H1 (cell line): ENCODE results near the gene ANKRD53. TPM values are rescaled to one million over a fixed set of nuclear protein-coding genes. Genes with fewer than 3 reads are reported as not detected.

ENCODE experiments used
- CTCF ChIA-PET: fragments of 300-600 bp; sonication (Branson Sonifier 250); formaldehyde crosslinking; loops from one replicate; lab custom pipeline; 2021; ENCODE audit not compliant: partially characterized antibody; lab: Charles Lee
- POLR2A ChIA-PET: fragments of 300-600 bp; sonication (Branson Sonifier 250); formaldehyde crosslinking; loops from one replicate; lab custom pipeline; 2021; ENCODE audit warnings: inconsistent platforms; ENCODE audit not compliant: partially characterized antibody; lab: Charles Lee
- DNase-seq, 2 experiments: peaks; one replicate each; pipeline versions ENCODE4 v3.0.0 to v3.0.0-alpha.2; 2010 to 2022; ENCODE audit warnings: low spot score in 2 of 2, low read depth in 1 of 2, mixed read lengths in 1 of 2
- FAIRE-seq: peaks from 2 replicates; lab custom pipeline; 2011; peaks lifted over from hg19 to GRCh38; lab: Jason Lieb, UNC
- H2AFZ ChIP-seq: 2 replicates; pipeline ENCODE4 v1.8.1; 2012; ENCODE audit warnings: low read length, inconsistent platforms
- H2AK5ac ChIP-seq: 2 replicates; pipeline ENCODE4 v1.6.1; 2013; ENCODE audit warnings: low read depth, low read length
- H2BK120ac ChIP-seq: replicated peaks from 2 replicates; pipeline ENCODE3; 2013; ENCODE audit warnings: low read depth, low read length, inconsistent platforms
- H2BK12ac ChIP-seq: 2 replicates; pipeline ENCODE4 v1.6.1; 2013; ENCODE audit warnings: low read depth, low read length
- H2BK15ac ChIP-seq: 2 replicates; pipeline ENCODE4 v1.6.1; 2013; ENCODE audit warnings: low read length
- H2BK20ac ChIP-seq: 2 replicates; pipeline ENCODE4 v1.6.1; 2013; ENCODE audit warnings: low read length
- H2BK5ac ChIP-seq: 2 replicates; pipeline ENCODE4 v1.6.1; 2013; ENCODE audit warnings: low read depth, low read length
- H3K14ac ChIP-seq: 2 replicates; pipeline ENCODE4 v1.6.1; 2013; ENCODE audit warnings: inconsistent platforms; ENCODE audit not compliant: insufficient read length
- H3K18ac ChIP-seq: 2 replicates; pipeline ENCODE4 v1.6.1; 2013; ENCODE audit warnings: low read length; ENCODE audit errors: extremely low read depth
- H3K23ac ChIP-seq: 2 replicates; pipeline ENCODE4 v1.6.1; 2013; ENCODE audit warnings: inconsistent platforms; ENCODE audit not compliant: insufficient read length
- H3K23me2 ChIP-seq: 2 replicates; pipeline ENCODE4 v1.6.1; 2013; ENCODE audit warnings: low read depth, low read length
- H3K27ac ChIP-seq: 2 replicates; pipeline ENCODE4 v1.6.1; 2011; ENCODE audit warnings: low read depth, low read length, inconsistent platforms
- H3K27me3 ChIP-seq, 4 experiments: replicated peaks in 1 of 4; 1 replicate in 1 of 4; 2 replicates in 3 of 4; pipeline versions ENCODE4 v1.6.1 to v1.8.1; 2011 to 2013; ENCODE audit warnings: low read length in 3 of 4, mild to moderate bottlenecking in 3 of 4, inconsistent platforms in 2 of 4, mixed read lengths in 2 of 4, moderate library complexity in 1 of 4; ENCODE audit not compliant: control insufficient read depth in 3 of 4, insufficient read depth in 3 of 4; ENCODE audit errors: extremely low read depth in 1 of 4
- H3K36me3 ChIP-seq, 4 experiments: 2 replicates each; pipeline versions ENCODE4 v1.6.1 to v1.8.1; 2011 to 2013; ENCODE audit warnings: mild to moderate bottlenecking in 4 of 4, low read length in 3 of 4, moderate library complexity in 2 of 4, control low read depth in 1 of 4, inconsistent platforms in 1 of 4; ENCODE audit not compliant: insufficient read depth in 4 of 4, control insufficient read depth in 2 of 4
- H3K4ac ChIP-seq: replicated peaks from 2 replicates; pipeline ENCODE3; 2013; ENCODE audit warnings: low read length, low read depth, mixed read lengths, inconsistent platforms; ENCODE audit not compliant: insufficient read length
- H3K4me1 ChIP-seq, 4 experiments: replicated peaks in 1 of 4; 1 replicate in 1 of 4; 2 replicates in 3 of 4; pipeline versions ENCODE4 v1.6.1 to v1.8.1; 2011 to 2013; ENCODE audit warnings: low read length in 3 of 4, inconsistent platforms in 2 of 4, mixed read lengths in 1 of 4; ENCODE audit not compliant: insufficient read depth in 4 of 4, control insufficient read depth in 3 of 4
- H3K4me2 ChIP-seq, 2 experiments: 2 replicates each; pipeline versions ENCODE4 v1.6.1 to v1.8.1; 2011 to 2013; ENCODE audit warnings: low read depth in 2 of 2, low read length in 2 of 2, control low read depth in 1 of 2, inconsistent platforms in 1 of 2, mild to moderate bottlenecking in 1 of 2; ENCODE audit not compliant: insufficient read depth in 1 of 2
- H3K4me3 ChIP-seq, 4 experiments: fragments of 200-600, 300-600 bp in 1 of 4; sonication (generic), shearing (Covaris generic), sonication (Bioruptor Twin) in 1 of 4; 2 replicates each; pipeline versions ENCODE4 v1.5.1 to v1.8.1; 2011 to 2016; ENCODE audit warnings: low read length in 4 of 4, low read depth in 3 of 4, control low read depth in 2 of 4, inconsistent platforms in 2 of 4, mild to moderate bottlenecking in 2 of 4, mixed read lengths in 1 of 4, moderate library complexity in 1 of 4; ENCODE audit not compliant: insufficient read depth in 2 of 4; ENCODE audit errors: extremely low read depth in 1 of 4
- H3K56ac ChIP-seq: replicated peaks from 2 replicates; pipeline ENCODE3; 2013; ENCODE audit warnings: low read depth, mild to moderate bottlenecking, mixed read lengths, low read length, inconsistent platforms; ENCODE audit not compliant: insufficient read length
- H3K79me1 ChIP-seq: 2 replicates; pipeline ENCODE4 v1.6.1; 2013; ENCODE audit warnings: low read depth, low read length, control low read depth
- H3K79me2 ChIP-seq, 2 experiments: 2 replicates each; pipeline versions ENCODE4 v1.6.1 to v1.8.1; 2012 to 2013; ENCODE audit warnings: low read length in 2 of 2, mild to moderate bottlenecking in 2 of 2, inconsistent platforms in 1 of 2; ENCODE audit not compliant: insufficient read depth in 2 of 2, control insufficient read depth in 1 of 2
- H3K9ac ChIP-seq, 4 experiments: replicated peaks in 1 of 4; 1 replicate in 1 of 4; 2 replicates in 3 of 4; pipeline versions ENCODE4 v1.6.1 to v1.8.1; 2011 to 2013; ENCODE audit warnings: low read depth in 3 of 4, low read length in 3 of 4, control low read depth in 2 of 4, mild to moderate bottlenecking in 2 of 4, moderate library complexity in 2 of 4, inconsistent platforms in 1 of 4; ENCODE audit errors: extremely low read depth in 1 of 4
- H3K9me3 ChIP-seq, 2 experiments: 2 replicates each; pipeline versions ENCODE4 v1.6.1 to v1.8.1; 2012 to 2013; ENCODE audit warnings: mild to moderate bottlenecking in 2 of 2, moderate library complexity in 2 of 2, control low read depth in 1 of 2, inconsistent platforms in 1 of 2, low read depth in 1 of 2, low read length in 1 of 2, mixed read lengths in 1 of 2; ENCODE audit not compliant: insufficient read depth in 2 of 2
- H4K20me1 ChIP-seq, 2 experiments: replicated peaks in 1 of 2; 2 replicates each; pipeline versions ENCODE3 to v1.8.1; 2011 to 2013; ENCODE audit warnings: inconsistent platforms in 2 of 2, low read length in 2 of 2, mild to moderate bottlenecking in 1 of 2; ENCODE audit not compliant: insufficient read depth in 2 of 2, control insufficient read depth in 1 of 2
- H4K5ac ChIP-seq: 2 replicates; pipeline ENCODE4 v1.6.1; 2013; ENCODE audit warnings: low read length, low read depth, mixed read lengths, inconsistent platforms; ENCODE audit not compliant: insufficient read length
- H4K8ac ChIP-seq: 2 replicates; pipeline ENCODE4 v1.8.0; 2013; ENCODE audit warnings: mild to moderate bottlenecking, moderate library complexity, low read length, inconsistent platforms; ENCODE audit not compliant: insufficient read depth; ENCODE audit errors: extremely low read depth
- H4K91ac ChIP-seq: replicated peaks from 2 replicates; pipeline ENCODE3; 2013; ENCODE audit warnings: low read length, mixed read lengths, inconsistent platforms; ENCODE audit not compliant: insufficient read length
- CHD1 ChIP-seq: IDR thresholded peaks from 2 replicates; pipeline ENCODE4 v1.6.1; 2012; ENCODE audit warnings: low read depth, low read length, improper control_type of control experiment
- CHD2 ChIP-seq: IDR thresholded peaks from 2 replicates; pipeline ENCODE4 v1.6.1; 2012; ENCODE audit warnings: low read length, improper control_type of control experiment
- EGR1 ChIP-seq: IDR thresholded peaks from 2 replicates; pipeline ENCODE4 v1.6.1; 2011; ENCODE audit warnings: low read depth, low read length, borderline replicate concordance
- HDAC2 ChIP-seq, 2 experiments: fragments of 300-600 bp in 1 of 2; sonication (generic) in 1 of 2; IDR thresholded peaks; 2 replicates each; pipeline ENCODE4 v1.6.1; 2011 to 2012; ENCODE audit warnings: low read depth in 2 of 2, low read length in 2 of 2, mild to moderate bottlenecking in 2 of 2, moderate library complexity in 2 of 2, borderline replicate concordance in 1 of 2, inconsistent platforms in 1 of 2
- SIX5 ChIP-seq: IDR thresholded peaks from 2 replicates; pipeline ENCODE4 v1.6.1; 2011; ENCODE audit warnings: mild to moderate bottlenecking, low read depth, low read length
- SP2 ChIP-seq: IDR thresholded peaks from 2 replicates; pipeline ENCODE4 v1.6.1; 2012; ENCODE audit warnings: mild to moderate bottlenecking, low read length, inconsistent platforms
- SP4 ChIP-seq: IDR thresholded peaks from 2 replicates; pipeline ENCODE4 v1.6.1; 2012; ENCODE audit warnings: low read length, inconsistent platforms
- TAF1 ChIP-seq: IDR thresholded peaks from 2 replicates; pipeline ENCODE4 v1.6.1; 2011; ENCODE audit warnings: mild to moderate bottlenecking, low read depth, low read length
- TAF7 ChIP-seq: optimal IDR thresholded peaks from 2 replicates; pipeline ENCODE3; 2011; ENCODE audit warnings: low read depth, mild to moderate bottlenecking, inconsistent platforms, low read length, moderate library complexity, borderline replicate concordance
- TBP ChIP-seq: IDR thresholded peaks from 2 replicates; pipeline ENCODE4 v1.6.1; 2011; ENCODE audit warnings: low read depth, low read length, improper control_type of control experiment
- WGBS, 2 experiments: shearing (Covaris generic) in 1 of 2; methylation state at CpG; one replicate each; pipeline versions ENCODE4 v1.1.6 to v1.1.7; 2013 to 2015; ENCODE audit warnings: low lambda C conversion rate in 2 of 2, mixed read lengths in 2 of 2, inconsistent platforms in 1 of 2, low coverage in 1 of 2, missing lambda C conversion rate in 1 of 2; ENCODE audit not compliant: insufficient replicate concordance in 2 of 2, insufficient coverage in 1 of 2, insufficient read length in 1 of 2; ENCODE audit errors: extremely low coverage in 1 of 2, missing lambda C conversion rate in 1 of 2; 5-methylcytosine and 5-hydroxymethylcytosine counted together
- polyA plus RNA-seq, 7 experiments: library from polyadenylated mRNA; depleted of rRNA in 3 of 7; stranded (reverse) in 5 of 7; unstranded in 2 of 7; fragments of >200 nt in 5 of 7; fragments of 200-250 nt in 2 of 7; gene quantifications; 1 replicate in 5 of 7; 2 replicates in 1 of 7; 4 replicates in 1 of 7; pipeline versions ENCODE4 v1.2.1 to v1.2.3, GENCODE V29; 2011 to 2013; ENCODE audit warnings: missing spikeins in 2 of 7, mixed read lengths in 2 of 7
- total RNA-seq: library from RNA; stranded (reverse); fragmentation: NEBNext Ultra II Directional; extraction: Animal tissue kit (Norgen Biotek cat#: 25700); gene quantifications from 2 replicates; pipeline ENCODE4 v1.2.1, GENCODE V29; 2021
- TF ChIP-seq, protein P1 (sequence below), 3 experiments: IDR thresholded peaks; 1 replicate in 2 of 3; 2 replicates in 1 of 3; pipeline versions ENCODE4 v1.5.1 to v1.6.1; 2011; ENCODE audit warnings: low read length in 3 of 3, mild to moderate bottlenecking in 3 of 3, inconsistent platforms in 2 of 3, low read depth in 1 of 3, moderate library complexity in 1 of 3; ENCODE audit not compliant: insufficient read depth in 1 of 3; ENCODE audit errors: control extremely low read depth in 1 of 3
- TF ChIP-seq, protein P2 (sequence below): IDR thresholded peaks from 2 replicates; pipeline ENCODE4 v1.6.1; 2012; ENCODE audit warnings: inconsistent platforms

The ANKRD53 gene
- total and polyA plus RNA-seq, 2 of the 8 experiments (the other 6 are each of a cell fraction or from before 2014, with no cell fraction given) = 0.39 to 0.70 TPM

DNA sequence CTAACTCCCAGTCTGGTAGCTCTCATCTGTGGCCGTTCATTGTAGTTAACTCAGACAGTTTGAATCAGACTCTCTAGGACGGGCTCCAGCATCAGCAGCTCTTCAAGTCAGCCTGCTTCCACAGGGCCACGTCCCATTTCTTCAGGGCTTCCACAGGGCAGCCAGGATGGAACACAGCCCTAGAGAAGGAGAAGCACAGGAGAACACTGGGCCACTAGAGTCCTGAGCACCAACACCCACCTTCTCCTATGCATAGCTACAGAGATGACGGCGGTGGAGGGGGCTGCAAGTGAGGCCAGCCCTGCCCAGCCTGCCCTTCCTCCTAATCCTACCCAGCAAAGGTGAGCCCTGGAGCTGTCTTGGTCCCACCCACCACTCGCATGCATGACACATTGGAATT, 26.4 kb downstream of the ANKRD53 start:
- no peaks in the 10 kb centered on the region for H3K9me3 ChIP-seq
- POLR2A ChIA-PET = no interaction called here
- no peak overlapping the region for H4K8ac ChIP-seq
- CTCF ChIA-PET = interaction anchor here (0.6 to 1.0 kb wide), 3 partner anchors 20 to 65 kb away, joined by 3 read pairs; no protein-coding TSS in a partner anchor
- DNase-seq (no peak), FAIRE-seq (no peak)
- H2AK5ac ChIP-seq = no peak overlapping the region
- no peaks in the 10 kb centered on the region for H3K36me3 ChIP-seq
- no peak overlapping the region for H2BK15ac ChIP-seq
- WGBS, 2 experiments = 82% methylated on average over 6 of the region's 6 CpGs; no CpG with 5 or more reads in 1 of the 2 experiments
- no peak overlapping the region for H4K5ac ChIP-seq
- H4K91ac ChIP-seq = no peak overlapping the region
- no peaks in the 10 kb centered on the region for H3K79me2 ChIP-seq
- no peak overlapping the region for H3K56ac ChIP-seq
- no peak overlapping the region for H3K4ac ChIP-seq
- no peak overlapping the region for H3K14ac ChIP-seq
- no peaks in the 10 kb centered on the region; the same call in 1 of the 2 replicates for H3K23me2 ChIP-seq
- H3K18ac ChIP-seq = no peak overlapping the region
- H2BK5ac ChIP-seq = no peak overlapping the region
- H3K4me3 ChIP-seq = no peak overlapping the region
- H2BK120ac ChIP-seq = no peak overlapping the region
- H2AFZ ChIP-seq = no peak overlapping the region
- no peaks in the 10 kb centered on the region for H4K20me1 ChIP-seq
- H3K4me2 ChIP-seq = no peak overlapping the region
- H3K79me1 ChIP-seq = no peaks in the 10 kb centered on the region
- H3K9ac ChIP-seq = no peak overlapping the region
- peaks cover 3 to 11% (median 7%) of the 10 kb centered on the region in 4 experiments; a peak in 5 of 7 replicates for H3K4me1 ChIP-seq
- no peak overlapping the region for H2BK20ac ChIP-seq
- no peak overlapping the region for H3K27ac ChIP-seq
- H2BK12ac ChIP-seq = no peak overlapping the region
- H3K23ac ChIP-seq = no peak overlapping the region
- H3K27me3 ChIP-seq = no peaks in the 10 kb centered on the region; a peak in 3 of 7 replicates
- TF ChIP-seq HDAC2 (IDR thresholded peaks at IDR 0.05; ENCODE audit: borderline replicate concordance in 1 of 2, low read depth in 2 of 2, low read length in 2 of 2) (no peak), CHD2 (no peak), CHD1 (no peak), SIX5 (no peak), SP4 (no peak), SP2 (no peak), TAF7 (no peak), EGR1 (no peak), TBP (no peak), TAF1 (no peak)
- TF ChIP-seq, protein P1, sequence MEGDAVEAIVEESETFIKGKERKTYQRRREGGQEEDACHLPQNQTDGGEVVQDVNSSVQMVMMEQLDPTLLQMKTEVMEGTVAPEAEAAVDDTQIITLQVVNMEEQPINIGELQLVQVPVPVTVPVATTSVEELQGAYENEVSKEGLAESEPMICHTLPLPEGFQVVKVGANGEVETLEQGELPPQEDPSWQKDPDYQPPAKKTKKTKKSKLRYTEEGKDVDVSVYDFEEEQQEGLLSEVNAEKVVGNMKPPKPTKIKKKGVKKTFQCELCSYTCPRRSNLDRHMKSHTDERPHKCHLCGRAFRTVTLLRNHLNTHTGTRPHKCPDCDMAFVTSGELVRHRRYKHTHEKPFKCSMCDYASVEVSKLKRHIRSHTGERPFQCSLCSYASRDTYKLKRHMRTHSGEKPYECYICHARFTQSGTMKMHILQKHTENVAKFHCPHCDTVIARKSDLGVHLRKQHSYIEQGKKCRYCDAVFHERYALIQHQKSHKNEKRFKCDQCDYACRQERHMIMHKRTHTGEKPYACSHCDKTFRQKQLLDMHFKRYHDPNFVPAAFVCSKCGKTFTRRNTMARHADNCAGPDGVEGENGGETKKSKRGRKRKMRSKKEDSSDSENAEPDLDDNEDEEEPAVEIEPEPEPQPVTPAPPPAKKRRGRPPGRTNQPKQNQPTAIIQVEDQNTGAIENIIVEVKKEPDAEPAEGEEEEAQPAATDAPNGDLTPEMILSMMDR (IDR thresholded peaks at IDR 0.05; ENCODE audit: control extremely low read depth in 1 of 3, insufficient read depth in 1 of 3, low read depth in 1 of 3, low read length in 3 of 3) = no peak
- TF ChIP-seq, protein P2, sequence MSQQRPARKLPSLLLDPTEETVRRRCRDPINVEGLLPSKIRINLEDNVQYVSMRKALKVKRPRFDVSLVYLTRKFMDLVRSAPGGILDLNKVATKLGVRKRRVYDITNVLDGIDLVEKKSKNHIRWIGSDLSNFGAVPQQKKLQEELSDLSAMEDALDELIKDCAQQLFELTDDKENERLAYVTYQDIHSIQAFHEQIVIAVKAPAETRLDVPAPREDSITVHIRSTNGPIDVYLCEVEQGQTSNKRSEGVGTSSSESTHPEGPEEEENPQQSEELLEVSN = no peak
